GM21367 (cell line): ENCODE results near the gene MUS81.
"Not testable (repeated sequence)": the region's sequence is repeated elsewhere in the genome, so short reads cannot be mapped to it uniquely, and the experiment has no call there.

Experiments used
- ATAC-seq: cut with Tn5 transposase; IDR thresholded peaks from one replicate; pipeline ENCODE4 v1.9.1; 2021; ENCODE audit not compliant: unreplicated experiment

Gene MUS81

GRCh38 chr11:65890324-65891218, 30.3 kb downstream of the MUS81 start, which contains the start of gene CCDC85B:
TSS of gene CCDC85B (plus strand) at chr11:65890673. CDS start at chr11:65890784, 111 bp downstream.
- ATAC-seq = peak; percentile 40

- no peak for ATAC-seq
Observed at GRCh38 chr11:65891219-65892136, 31.2 kb downstream of the MUS81 start.

- ATAC-seq = not testable (repeated sequence)
Observed at GRCh38 chr11:65892137-65892540, 31.9 kb downstream of the MUS81 start.

- ATAC-seq = no peak
Observed at GRCh38 chr11:65892661-65893317, 32.6 kb downstream of the MUS81 start.

- ATAC-seq = no peak
Observed at GRCh38 chr11:65894034-65894591, 33.9 kb downstream of the MUS81 start.

GRCh38 chr11:65895482-65895981, 35.3 kb downstream of the MUS81 start:
- ATAC-seq = no peak

- ATAC-seq = no peak
Observed at GRCh38 chr11:65896034-65896999, 36.1 kb downstream of the MUS81 start.

- no peak for ATAC-seq
Observed at GRCh38 chr11:65897020-65897471, 36.8 kb downstream of the MUS81 start.

GRCh38 chr11:65898656-65899355, 38.6 kb downstream of the MUS81 start:
- ATAC-seq = no peak

- no peak for ATAC-seq
Observed at GRCh38 chr11:65899356-65900124, 39.3 kb downstream of the MUS81 start.

- peak; percentile 51 for ATAC-seq
Observed at GRCh38 chr11:65900125-65900898, 40.1 kb downstream of the MUS81 start, which contains the start of gene FOSL1. TSS of gene FOSL1 (minus strand) at chr11:65900388. CDS start at chr11:65900339, 49 bp downstream.

- no peak for ATAC-seq
Observed at GRCh38 chr11:65900899-65901180, 40.6 kb downstream of the MUS81 start.

GRCh38 chr11:65903068-65903481, 42.8 kb downstream of the MUS81 start:
- no peak for ATAC-seq

GRCh38 chr11:65903715-65904114, 43.5 kb downstream of the MUS81 start:
- no peak for ATAC-seq

- ATAC-seq = no peak
Observed at GRCh38 chr11:65906602-65907001, 46.4 kb downstream of the MUS81 start.

- no peak for ATAC-seq
Observed at GRCh38 chr11:65907878-65908277, 47.6 kb downstream of the MUS81 start.
